ENCODE measurements around the gene PPP2R5D.

PPP2R5D gene

DNA sequence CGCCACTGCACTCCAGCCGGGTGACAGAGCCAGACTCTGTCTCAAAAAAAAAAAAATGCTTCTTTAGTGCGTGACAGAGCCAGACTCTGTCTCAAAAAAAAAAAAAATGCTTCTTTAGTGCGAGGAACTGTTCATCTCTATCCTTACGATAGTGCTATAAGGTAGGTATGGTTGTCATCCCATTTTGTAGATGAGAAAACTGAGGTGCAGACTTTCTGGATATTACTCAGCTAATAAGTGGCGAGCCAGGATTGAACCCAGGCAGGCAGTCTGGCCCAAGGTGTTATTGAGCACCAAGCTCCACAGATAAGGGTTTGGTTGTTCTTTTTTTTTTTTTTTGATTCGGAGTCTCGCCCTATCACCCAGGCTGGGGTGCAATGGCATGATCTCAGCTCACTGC, 17.5 kb downstream of the PPP2R5D start:
- H3K36me3 Mint-ChIP-seq (ENCODE audit: low read depth): peaks cover 10% of the 10 kb centered on the region
- H3K4me1 Mint-ChIP-seq (ENCODE audit: low read depth): no peaks in the 10 kb centered on the region
- no peaks in the 10 kb centered on the region for H3K9me3 Mint-ChIP-seq
- H3K4me3 Mint-ChIP-seq: no peak overlapping the region
- no peaks in the 10 kb centered on the region for H3K27me3 Mint-ChIP-seq
- no peak overlapping the region for H3K27ac Mint-ChIP-seq

DNA sequence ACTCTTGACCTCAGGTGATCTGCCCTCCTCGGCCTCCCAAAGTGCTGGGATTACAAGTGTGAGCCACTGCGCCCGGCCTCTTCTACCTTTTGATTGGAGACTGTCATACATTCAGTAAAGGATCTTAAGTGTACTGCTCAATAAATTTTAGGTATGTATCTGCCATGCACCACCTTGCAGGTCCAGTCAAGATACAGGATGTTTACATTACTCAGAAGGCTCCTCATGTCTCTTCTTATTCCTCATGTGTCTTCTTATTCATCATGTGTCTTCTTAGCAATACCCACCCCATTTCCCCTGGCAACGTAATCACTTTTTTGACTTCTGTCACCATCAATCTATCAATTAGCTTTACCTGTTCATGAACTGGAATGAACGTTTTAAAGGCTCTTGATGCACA, 21.5 kb downstream of the PPP2R5D start:
- Mint-ChIP-seq H3K27ac (no peak overlapping the region), H3K27me3 (no peaks in the 10 kb centered on the region), H3K9me3 (no peaks in the 10 kb centered on the region), H3K36me3 (ENCODE audit: low read depth) (peaks cover 40% of the 10 kb centered on the region), H3K4me1 (ENCODE audit: low read depth) (peaks cover 4% of the 10 kb centered on the region), H3K4me3 (no peak overlapping the region)

DNA sequence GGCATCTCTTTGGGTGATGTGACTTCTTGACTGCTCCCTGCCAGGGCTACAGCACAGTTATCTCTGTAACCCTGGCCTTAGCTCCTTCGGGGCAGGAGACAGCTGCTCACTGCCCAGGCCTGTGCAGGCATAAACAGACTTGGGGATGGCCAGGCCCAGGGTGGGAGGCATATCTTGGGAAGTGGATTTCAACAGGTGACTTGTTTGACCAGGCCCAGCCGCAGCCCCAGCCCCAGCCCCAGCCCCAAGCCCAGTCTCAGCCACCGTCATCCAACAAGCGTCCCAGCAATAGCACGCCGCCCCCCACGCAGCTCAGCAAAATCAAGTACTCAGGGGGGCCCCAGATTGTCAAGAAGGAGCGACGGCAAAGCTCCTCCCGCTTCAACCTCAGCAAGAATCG, 21.9 kb downstream of the PPP2R5D start:
- no peaks in the 10 kb centered on the region for H3K9me3 Mint-ChIP-seq
- H3K4me1 Mint-ChIP-seq (ENCODE audit: low read depth): peaks cover 7% of the 10 kb centered on the region
- H3K27me3 Mint-ChIP-seq: no peaks in the 10 kb centered on the region
- H3K4me3 Mint-ChIP-seq: no peak overlapping the region
- H3K27ac Mint-ChIP-seq: no peak overlapping the region
- H3K36me3 Mint-ChIP-seq (ENCODE audit: low read depth): peaks cover 42% of the 10 kb centered on the region

DNA sequence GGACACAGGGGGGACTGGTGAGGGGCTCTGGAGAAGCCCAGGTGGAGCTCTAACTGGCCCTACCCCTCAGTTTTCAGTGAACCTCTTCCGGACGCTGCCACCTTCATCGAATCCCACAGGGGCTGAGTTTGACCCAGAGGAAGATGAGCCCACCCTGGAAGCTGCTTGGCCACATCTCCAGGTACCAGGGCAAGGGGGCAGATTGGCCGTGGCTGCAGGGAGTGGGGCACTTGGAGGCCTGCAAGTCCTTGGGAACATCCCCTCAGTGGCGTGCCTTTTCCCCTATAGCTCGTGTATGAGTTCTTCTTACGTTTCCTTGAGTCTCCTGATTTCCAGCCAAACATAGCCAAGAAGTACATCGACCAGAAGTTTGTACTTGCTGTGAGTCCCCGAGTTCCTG, 22.8 kb downstream of the PPP2R5D start:
- no peak overlapping the region for H3K27ac Mint-ChIP-seq
- H3K27me3 Mint-ChIP-seq: no peaks in the 10 kb centered on the region
- H3K4me3 Mint-ChIP-seq: no peak overlapping the region
- peaks cover 16% of the 10 kb centered on the region for H3K4me1 Mint-ChIP-seq (ENCODE audit: low read depth)
- H3K9me3 Mint-ChIP-seq: no peaks in the 10 kb centered on the region
- peaks cover 51% of the 10 kb centered on the region for H3K36me3 Mint-ChIP-seq (ENCODE audit: low read depth)

DNA sequence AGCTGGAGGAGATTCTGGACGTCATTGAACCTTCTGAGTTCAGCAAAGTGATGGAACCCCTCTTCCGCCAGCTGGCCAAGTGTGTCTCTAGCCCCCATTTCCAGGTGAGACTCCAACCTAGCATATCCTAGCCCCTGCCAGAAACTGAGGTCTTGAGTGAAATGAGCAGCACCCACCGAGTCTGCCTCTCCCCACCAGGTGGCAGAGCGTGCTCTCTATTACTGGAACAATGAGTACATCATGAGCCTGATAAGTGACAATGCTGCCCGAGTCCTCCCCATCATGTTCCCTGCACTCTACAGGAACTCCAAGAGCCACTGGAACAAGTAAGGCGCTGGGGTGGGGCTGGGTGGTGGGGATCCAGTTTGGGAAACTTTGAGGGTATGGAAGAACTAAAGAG, 24.8 kb downstream of the PPP2R5D start:
- Mint-ChIP-seq H3K4me3 (no peak overlapping the region), H3K4me1 (ENCODE audit: low read depth) (peaks cover 30% of the 10 kb centered on the region), H3K9me3 (no peaks in the 10 kb centered on the region), H3K27me3 (no peaks in the 10 kb centered on the region), H3K27ac (peak overlapping the region; percentile 36), H3K36me3 (ENCODE audit: low read depth) (peaks cover 65% of the 10 kb centered on the region)

DNA sequence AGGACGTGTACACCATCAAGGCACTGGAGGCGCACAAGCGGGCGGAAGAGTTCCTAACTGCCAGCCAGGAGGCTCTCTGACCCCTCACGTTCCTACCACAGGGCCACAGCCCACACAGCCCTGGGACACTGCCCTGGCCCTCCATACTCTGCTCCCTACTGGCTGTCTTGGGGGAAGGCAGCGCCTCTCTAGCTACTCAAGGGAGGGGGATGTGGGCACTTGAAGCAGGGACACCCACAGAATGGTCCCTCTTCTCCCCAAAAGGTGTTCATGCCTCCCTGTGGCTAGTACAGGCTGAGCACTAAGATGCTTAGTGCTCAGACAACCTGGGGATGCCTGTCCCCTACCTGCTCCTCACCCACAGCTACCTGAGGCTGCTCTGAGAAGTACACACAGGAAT, 26.8 kb downstream of the PPP2R5D start:
- peaks cover 48% of the 10 kb centered on the region for H3K4me1 Mint-ChIP-seq (ENCODE audit: low read depth)
- H3K27me3 Mint-ChIP-seq: no peaks in the 10 kb centered on the region
- peaks cover 60% of the 10 kb centered on the region for H3K36me3 Mint-ChIP-seq (ENCODE audit: low read depth)
- no peaks in the 10 kb centered on the region for H3K9me3 Mint-ChIP-seq
- H3K4me3 Mint-ChIP-seq: no peak overlapping the region
- peak overlapping the region; percentile 40 for H3K27ac Mint-ChIP-seq

DNA sequence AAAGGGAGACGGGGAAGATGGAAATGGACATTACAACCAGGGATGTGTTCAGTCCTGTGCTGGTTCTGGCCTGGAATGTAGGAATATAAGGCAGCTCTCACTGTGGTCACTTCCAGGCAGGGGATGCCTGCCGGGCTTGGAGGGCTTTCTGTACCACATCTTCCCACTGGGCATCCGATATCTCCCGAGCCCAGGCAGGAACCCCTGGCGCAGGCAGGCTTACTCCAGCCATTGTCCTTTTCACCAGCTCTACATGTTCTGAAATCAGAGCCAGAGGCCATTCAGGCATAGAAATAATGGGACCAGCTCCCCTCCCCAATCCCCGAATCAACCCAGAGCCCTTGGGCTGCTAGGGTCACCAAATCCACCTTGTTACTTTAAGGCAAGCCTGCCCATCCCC, 28.0 kb downstream of the PPP2R5D start:
- Mint-ChIP-seq H3K36me3 (ENCODE audit: low read depth) (peaks cover 51% of the 10 kb centered on the region), H3K27me3 (no peaks in the 10 kb centered on the region), H3K4me3 (peak overlapping the region; percentile 97), H3K4me1 (ENCODE audit: low read depth) (peaks cover 55% of the 10 kb centered on the region), H3K9me3 (no peaks in the 10 kb centered on the region), H3K27ac (peak overlapping the region; percentile 92)

DNA sequence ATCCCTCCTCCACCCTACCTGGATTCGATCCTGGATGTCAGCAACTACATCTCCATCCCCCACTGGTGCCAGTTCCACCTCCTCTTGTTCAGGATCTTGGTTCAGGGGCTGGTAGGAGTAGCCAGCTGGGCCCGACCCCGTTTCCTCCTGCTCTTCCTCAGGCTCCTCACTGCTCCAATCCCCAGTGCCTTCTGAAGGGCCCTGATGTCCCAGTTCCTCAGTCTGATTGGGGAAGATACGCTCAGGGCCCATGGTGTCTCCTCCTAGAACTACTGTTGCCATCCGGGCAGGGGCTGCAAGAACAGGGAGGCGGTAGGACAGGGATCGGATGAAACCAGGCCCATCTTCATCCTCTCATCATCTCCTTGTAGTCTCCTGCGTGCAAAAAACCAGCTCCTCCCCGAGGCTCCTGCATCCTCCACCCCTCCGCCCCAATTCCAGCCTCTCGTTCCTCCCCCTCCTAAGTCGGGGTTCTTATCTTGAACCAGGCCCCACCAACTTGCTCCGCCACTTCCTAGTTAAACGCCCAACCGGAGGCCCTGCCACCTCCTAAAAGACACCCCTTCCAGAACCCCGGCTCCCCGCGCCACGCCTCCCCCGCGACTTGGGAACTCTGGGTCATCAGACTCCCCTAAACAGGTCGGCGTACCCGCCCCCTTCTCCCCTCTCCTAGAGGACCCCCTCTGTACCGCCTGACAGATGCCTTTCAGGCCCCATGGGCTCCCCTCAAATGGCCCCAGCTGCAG, 28.9 kb downstream of the PPP2R5D start:
- Mint-ChIP-seq H3K4me1 (ENCODE audit: low read depth) (peaks cover 55% of the 10 kb centered on the region), H3K27ac (peak overlapping the region; percentile 92), H3K9me3 (no peaks in the 10 kb centered on the region), H3K4me3 (peak overlapping the region; percentile 97), H3K27me3 (no peaks in the 10 kb centered on the region), H3K36me3 (ENCODE audit: low read depth) (peaks cover 53% of the 10 kb centered on the region)

DNA sequence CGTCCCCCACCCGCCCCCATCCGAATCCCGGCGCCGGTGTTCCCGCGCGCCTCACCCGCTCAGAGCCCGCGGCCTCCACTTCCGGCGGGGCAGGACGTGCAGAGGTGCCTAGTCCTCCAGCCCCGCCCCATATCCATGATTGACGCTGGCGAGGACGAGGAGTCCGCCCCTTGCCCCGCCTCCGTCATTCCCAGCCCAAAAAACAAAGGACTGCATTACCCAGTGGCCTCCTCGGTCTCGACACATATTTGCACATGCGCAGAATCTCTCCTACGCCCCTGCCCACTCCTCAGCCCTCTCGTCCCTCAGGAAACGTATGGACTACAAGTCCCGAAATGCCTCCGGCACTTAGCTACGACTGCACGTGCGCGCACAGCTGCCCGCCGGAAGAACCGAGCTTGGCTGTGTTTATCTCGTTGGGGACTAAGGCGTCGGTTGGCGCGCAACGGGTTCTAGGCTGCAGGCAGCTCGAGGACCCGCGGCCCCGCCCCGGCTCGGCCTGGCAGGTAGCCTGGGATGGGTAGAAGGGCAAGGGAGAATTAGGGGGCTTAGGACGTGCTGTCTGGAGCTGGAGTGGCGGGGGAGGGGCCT, 29.6 kb downstream of the PPP2R5D start, which contains the start of the genes KLHDC3 and MEA1:
Gene KLHDC3, plus strand, starts transcription at position 407 of the 591 bp plus-strand sequence. CDS start 2,944 bp downstream, outside the sequence.
Gene MEA1, minus strand, starts transcription at position 104 of the 591 bp plus-strand sequence. CDS start 133 bp downstream, outside the sequence.
- H3K27me3 Mint-ChIP-seq: no peaks in the 10 kb centered on the region
- H3K4me3 Mint-ChIP-seq: peak within 1 kb of the TSS; percentile 97
- no peaks in the 10 kb centered on the region for H3K9me3 Mint-ChIP-seq
- H3K27ac Mint-ChIP-seq: peak within 1 kb of the TSS; percentile 92
- H3K36me3 Mint-ChIP-seq (ENCODE audit: low read depth): peaks cover 46% of the 10 kb centered on the region
- H3K4me1 Mint-ChIP-seq (ENCODE audit: low read depth): peaks cover 54% of the 10 kb centered on the region

DNA sequence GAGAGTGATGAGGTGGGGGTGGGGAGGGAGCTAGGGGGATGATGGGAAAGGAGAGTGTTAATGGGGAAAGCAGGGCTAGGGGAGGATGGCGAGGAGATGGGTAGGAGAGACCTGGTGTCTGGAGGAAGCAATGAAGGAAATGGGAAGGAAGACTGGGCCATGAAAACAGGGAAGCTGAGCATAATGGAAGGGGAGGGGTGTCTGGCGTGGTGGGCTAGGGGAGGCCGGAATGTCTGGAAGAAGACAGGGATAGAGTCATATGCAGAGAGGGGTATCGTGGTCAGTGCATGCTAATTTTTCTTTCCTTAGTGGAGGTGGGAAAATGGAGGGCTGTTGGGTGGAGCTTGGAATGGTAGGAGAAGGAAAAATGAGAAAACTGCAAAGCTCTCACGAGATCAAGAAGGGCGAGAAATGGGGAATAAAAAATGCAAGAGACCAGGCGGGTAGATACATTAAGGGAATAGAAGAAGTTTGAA, 30.1 kb downstream of the PPP2R5D start:
- Mint-ChIP-seq H3K36me3 (ENCODE audit: low read depth) (peaks cover 44% of the 10 kb centered on the region), H3K4me3 (peak overlapping the region; percentile 97), H3K27ac (peak overlapping the region; percentile 92), H3K9me3 (no peaks in the 10 kb centered on the region), H3K27me3 (no peaks in the 10 kb centered on the region), H3K4me1 (ENCODE audit: low read depth) (peaks cover 52% of the 10 kb centered on the region)

DNA sequence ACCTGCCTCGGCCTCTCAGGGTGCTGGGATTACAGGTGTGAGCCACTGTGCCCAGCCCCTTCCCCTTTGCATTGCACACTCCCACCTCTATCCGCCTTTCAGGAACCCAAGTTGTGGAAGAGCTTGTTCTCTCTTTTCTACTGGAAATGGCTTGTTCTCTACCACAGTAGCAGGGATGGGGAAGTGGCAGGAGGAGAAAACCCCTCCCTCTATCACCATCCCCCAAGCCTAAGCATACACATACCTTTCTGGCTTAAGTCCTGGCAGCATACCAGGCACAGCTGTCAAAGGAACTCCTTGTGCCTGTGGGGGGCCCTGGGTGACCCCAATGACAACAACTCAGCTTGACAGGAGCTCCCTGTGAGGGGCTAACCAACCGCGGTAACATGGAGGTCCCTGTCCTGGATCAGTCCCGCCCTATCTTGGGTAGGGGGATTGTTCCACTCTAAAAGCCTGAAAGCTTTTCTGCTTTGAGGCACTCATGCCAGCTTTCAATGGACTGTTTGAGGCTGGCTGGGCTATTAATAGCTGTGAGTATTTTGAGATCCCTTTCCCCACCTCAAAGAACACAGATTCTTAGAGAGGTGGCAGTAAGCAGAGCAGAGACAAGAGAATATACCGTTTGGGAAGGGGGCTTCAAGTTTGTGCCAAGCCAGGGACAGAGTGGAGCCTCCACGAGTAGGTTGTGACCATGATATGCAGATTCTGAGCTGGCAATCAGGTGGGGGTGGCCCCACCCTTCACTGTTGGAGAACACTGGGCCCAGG, 32.0 kb downstream of the PPP2R5D start:
- Mint-ChIP-seq H3K4me1 (ENCODE audit: low read depth) (peaks cover 56% of the 10 kb centered on the region), H3K9me3 (no peaks in the 10 kb centered on the region), H3K27me3 (no peaks in the 10 kb centered on the region)

DNA sequence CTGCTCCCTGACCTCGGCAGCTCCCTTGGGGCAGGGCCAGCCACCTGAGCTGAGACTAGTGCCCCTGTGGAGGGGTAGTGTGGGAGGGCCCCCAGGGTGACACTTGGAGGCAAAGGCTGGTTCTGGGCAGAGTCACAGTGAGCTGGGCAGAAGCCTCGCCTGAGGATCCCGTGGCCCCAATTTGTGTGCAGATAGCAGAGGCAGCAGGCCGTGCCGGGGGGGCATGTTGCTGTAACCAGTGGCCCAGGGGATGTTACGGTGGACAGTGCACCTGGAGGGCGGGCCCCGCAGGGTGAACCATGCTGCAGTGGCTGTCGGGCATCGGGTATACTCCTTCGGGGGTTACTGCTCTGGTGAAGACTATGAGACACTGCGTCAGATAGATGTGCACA, 32.6 kb downstream of the PPP2R5D start:
- no peak overlapping the region for H3K27ac Mint-ChIP-seq
- peaks cover 29% of the 10 kb centered on the region for H3K36me3 Mint-ChIP-seq (ENCODE audit: low read depth)
- H3K27me3 Mint-ChIP-seq: no peaks in the 10 kb centered on the region
- H3K4me1 Mint-ChIP-seq (ENCODE audit: low read depth): peaks cover 54% of the 10 kb centered on the region
- H3K9me3 Mint-ChIP-seq: no peaks in the 10 kb centered on the region
- H3K4me3 Mint-ChIP-seq: no peak overlapping the region

More for the DNA sequence above, 32.0 kb downstream of the PPP2R5D start:
- Mint-ChIP-seq H3K4me3 (peak overlapping the region; percentile 11), H3K36me3 (ENCODE audit: low read depth) (peaks cover 32% of the 10 kb centered on the region), H3K27ac (peak overlapping the region; percentile 50)

DNA sequence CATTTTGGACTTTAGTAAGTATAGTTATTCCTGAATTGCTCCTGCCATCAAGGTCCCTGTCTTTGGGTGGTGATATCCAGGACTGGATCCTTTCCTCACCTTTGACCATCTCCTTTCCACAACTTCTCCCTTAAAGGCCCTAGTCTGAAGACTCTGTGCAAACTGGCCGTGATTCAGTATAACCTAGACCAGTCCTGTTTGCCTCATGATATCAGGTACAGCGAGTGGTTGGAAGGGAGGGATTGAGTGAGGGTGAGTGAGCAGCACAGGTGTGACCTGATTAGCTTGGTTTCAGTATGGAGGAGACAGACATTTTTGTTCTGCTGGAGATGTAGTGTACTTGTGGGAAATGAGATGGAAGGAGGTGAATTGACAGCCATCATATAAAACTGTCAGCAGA, 34.8 kb downstream of the PPP2R5D start:
- peaks cover 16% of the 10 kb centered on the region for H3K36me3 Mint-ChIP-seq (ENCODE audit: low read depth)
- peaks cover 54% of the 10 kb centered on the region for H3K4me1 Mint-ChIP-seq (ENCODE audit: low read depth)
- H3K27me3 Mint-ChIP-seq: no peaks in the 10 kb centered on the region
- H3K4me3 Mint-ChIP-seq: no peak overlapping the region
- H3K9me3 Mint-ChIP-seq: no peaks in the 10 kb centered on the region
- peak overlapping the region; percentile 64 for H3K27ac Mint-ChIP-seq

DNA sequence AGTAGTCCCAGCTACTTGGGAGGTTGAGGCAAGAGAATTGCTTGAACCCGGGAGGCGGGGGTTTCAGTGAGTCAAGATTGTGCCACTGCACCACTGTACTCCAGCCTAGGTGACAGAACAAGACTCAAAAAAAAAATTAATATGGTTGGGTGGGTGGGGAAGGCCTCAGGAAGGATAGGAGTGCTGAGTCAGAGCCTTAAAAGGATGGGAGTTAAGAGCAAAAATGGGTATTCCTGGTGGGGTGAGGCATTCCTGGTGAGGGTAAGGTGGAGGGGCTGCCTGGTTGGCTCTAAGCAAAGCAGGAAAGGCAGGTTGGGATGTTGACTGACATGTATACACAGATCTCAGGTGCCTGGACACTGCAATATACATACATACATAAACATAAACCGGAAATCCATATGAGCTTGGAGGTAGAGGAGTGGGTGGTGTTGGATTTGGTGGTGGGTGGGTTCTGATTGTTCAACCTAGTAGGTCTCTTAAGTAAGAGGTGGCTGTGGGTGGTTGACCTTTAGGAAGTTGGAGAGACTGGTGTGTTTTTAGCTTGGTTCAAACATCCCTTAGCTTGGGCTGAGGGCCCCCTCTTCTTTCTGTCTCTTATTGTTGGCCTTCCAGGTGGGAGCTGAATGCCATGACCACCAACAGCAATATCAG, 35.8 kb downstream of the PPP2R5D start:
- peaks cover 51% of the 10 kb centered on the region for H3K4me1 Mint-ChIP-seq (ENCODE audit: low read depth)
- H3K36me3 Mint-ChIP-seq (ENCODE audit: low read depth): peaks cover 26% of the 10 kb centered on the region
- peak overlapping the region; percentile 47 for H3K4me3 Mint-ChIP-seq
- no peaks in the 10 kb centered on the region for H3K9me3 Mint-ChIP-seq
- peak overlapping the region; percentile 65 for H3K27ac Mint-ChIP-seq
- H3K27me3 Mint-ChIP-seq: no peaks in the 10 kb centered on the region

Measured in stimulated activated naive CD8-positive, alpha-beta T cell treated with anti-CD3 and anti-CD28 coated beads, Interleukin-15, Interleukin-2, amounts not matched to agents 100 ng/mL and 50 ng/mL, for 24 hours (primary cell).